HEK293 (cell line): ENCODE results near the gene NCKAP5.

ENCODE experiments used
- CTCF ChIA-PET: fragments of 350-600 bp; formaldehyde crosslinking; extraction: SDS; loops from one replicate; lab custom pipeline; 2021; ENCODE audit warnings: antibody characterized with exemption; lab: Yijun Ruan, JAX
- POLR2A ChIA-PET: fragments of 300-600 bp; formaldehyde crosslinking; extraction: SDS; loops from one replicate; lab custom pipeline; 2020; ENCODE audit warnings: antibody characterized with exemption, inconsistent platforms; lab: Yijun Ruan, JAX
- H3K27ac ChIP-seq: fragments of 200-500 bp; sonication (Bioruptor generic); 2 replicates; pipeline ENCODE4 v1.5.1; 2014; ENCODE audit warnings: low read depth, low read length, control low read depth, inconsistent platforms; ENCODE audit errors: extremely low read depth
- H3K36me3 ChIP-seq, 2 experiments: fragments of 200-500 bp in 1 of 2; sonication (Bioruptor generic) in 1 of 2; 1 replicate in 1 of 2; 2 replicates in 1 of 2; pipeline ENCODE4 v1.5.1; 2014 to 2017; ENCODE audit warnings: inconsistent platforms in 2 of 2, low read length in 2 of 2; ENCODE audit not compliant: control insufficient read depth in 2 of 2, insufficient read depth in 1 of 2
- H3K4me1 ChIP-seq: fragments of 200-500 bp; sonication (Bioruptor generic); 2 replicates; pipeline ENCODE4 v1.5.1; 2014; ENCODE audit warnings: mild to moderate bottlenecking, low read length, inconsistent platforms; ENCODE audit not compliant: control insufficient read depth, insufficient read depth
- H3K4me3 ChIP-seq: 2 replicates; pipeline ENCODE4 v1.5.1; 2011; ENCODE audit warnings: low read depth, mild to moderate bottlenecking, control low read depth, low read length, moderate library complexity
- H3K9me3 ChIP-seq: fragments of 200-500 bp; sonication (Bioruptor generic); 2 replicates; pipeline ENCODE4 v1.5.1; 2014; ENCODE audit warnings: low read depth, low read length, inconsistent platforms; ENCODE audit not compliant: control insufficient read depth, insufficient read depth
- GLI2 ChIP-seq: fragments of 450-650 bp; formaldehyde crosslinking; IDR thresholded peaks from 2 replicates; pipeline ENCODE4; 2017; ENCODE audit warnings: missing biosample characterization, missing genetic modification characterization, low read depth, borderline replicate concordance
- RBAK ChIP-seq: fragments of 450-650 bp; formaldehyde crosslinking; IDR thresholded peaks from 2 replicates; pipeline ENCODE4 v1.5.1; 2016; ENCODE audit warnings: missing biosample characterization, missing genetic modification characterization
- TRIM28 ChIP-seq: IDR thresholded peaks from 2 replicates; pipeline ENCODE4 v1.6.1; 2011; ENCODE audit warnings: low read length, control low read depth, borderline replicate concordance
- WT1 ChIP-seq: fragments of 450-650 bp; formaldehyde crosslinking; IDR thresholded peaks from 2 replicates; pipeline ENCODE4 v1.5.1; 2016; ENCODE audit warnings: missing biosample characterization, missing genetic modification characterization
- YY2 ChIP-seq: fragments of 450-650 bp; formaldehyde crosslinking; IDR thresholded peaks from 2 replicates; pipeline ENCODE4 v1.5.1; 2016; ENCODE audit warnings: missing biosample characterization, missing genetic modification characterization
- ZBTB21 ChIP-seq: fragments of 450-650 bp; formaldehyde crosslinking; IDR thresholded peaks from 2 replicates; pipeline ENCODE4 v1.5.1; 2017; ENCODE audit warnings: missing biosample characterization, missing genetic modification characterization
- ZBTB48 ChIP-seq: fragments of 450-650 bp; formaldehyde crosslinking; IDR thresholded peaks from 2 replicates; pipeline ENCODE4 v1.5.1; 2016; ENCODE audit warnings: missing biosample characterization, missing genetic modification characterization
- ZNF112 ChIP-seq: fragments of 450-650 bp; formaldehyde crosslinking; IDR thresholded peaks from 2 replicates; pipeline ENCODE4 v1.5.0; 2017; ENCODE audit warnings: missing biosample characterization, missing genetic modification characterization
- ZNF132 ChIP-seq: fragments of 450-650 bp; formaldehyde crosslinking; IDR thresholded peaks from 2 replicates; pipeline ENCODE4 v1.5.1; 2017; ENCODE audit warnings: missing biosample characterization, missing genetic modification characterization, borderline replicate concordance
- ZNF16 ChIP-seq: fragments of 450-650 bp; formaldehyde crosslinking; IDR thresholded peaks from 2 replicates; pipeline ENCODE4 v1.5.1; 2016; ENCODE audit warnings: low read depth, missing biosample characterization, missing genetic modification characterization
- ZNF211 ChIP-seq: fragments of 450-650 bp; formaldehyde crosslinking; IDR thresholded peaks from 2 replicates; pipeline ENCODE4 v1.5.1; 2016; ENCODE audit warnings: low read depth, missing biosample characterization, missing genetic modification characterization
- ZNF23 ChIP-seq: fragments of 450-650 bp; formaldehyde crosslinking; IDR thresholded peaks from 2 replicates; pipeline ENCODE4 v1.5.1; 2016; ENCODE audit warnings: missing biosample characterization, missing genetic modification characterization, borderline replicate concordance
- ZNF239 ChIP-seq: fragments of 450-650 bp; formaldehyde crosslinking; IDR thresholded peaks from 2 replicates; pipeline ENCODE4 v1.5.1; 2016; ENCODE audit warnings: missing biosample characterization, missing genetic modification characterization
- ZNF423 ChIP-seq: fragments of 450-650 bp; formaldehyde crosslinking; IDR thresholded peaks from 2 replicates; pipeline ENCODE4 v1.5.1; 2016; ENCODE audit warnings: missing biosample characterization, missing genetic modification characterization
- ZNF426 ChIP-seq: fragments of 450-650 bp; formaldehyde crosslinking; IDR thresholded peaks from 2 replicates; pipeline ENCODE4 v1.5.1; 2017; ENCODE audit warnings: missing biosample characterization, missing genetic modification characterization, mild to moderate bottlenecking, inconsistent platforms, moderate library complexity
- ZNF600 ChIP-seq: fragments of 450-650 bp; formaldehyde crosslinking; IDR thresholded peaks from 2 replicates; pipeline ENCODE4 v1.5.1; 2016; ENCODE audit warnings: missing biosample characterization, missing genetic modification characterization
- ZNF670 ChIP-seq: fragments of 450-650 bp; formaldehyde crosslinking; IDR thresholded peaks from 2 replicates; pipeline ENCODE4 v1.5.1; 2016; ENCODE audit warnings: missing biosample characterization, missing genetic modification characterization, low read depth
- ZSCAN23 ChIP-seq: fragments of 450-650 bp; formaldehyde crosslinking; IDR thresholded peaks from 2 replicates; pipeline ENCODE4 v1.5.1; 2016; ENCODE audit warnings: missing biosample characterization, missing genetic modification characterization
- TF ChIP-seq, protein P1 (sequence below): fragments of 450-650 bp; formaldehyde crosslinking; IDR thresholded peaks from 2 replicates; pipeline ENCODE4 v1.5.1; 2016; ENCODE audit warnings: missing biosample characterization, missing genetic modification characterization
- TF ChIP-seq, protein P2 (sequence below): fragments of 450-650 bp; formaldehyde crosslinking; IDR thresholded peaks from 2 replicates; pipeline ENCODE4 v1.5.1; 2016; ENCODE audit warnings: missing biosample characterization, missing genetic modification characterization
- TF ChIP-seq, protein P3 (sequence below): fragments of 450-650 bp; formaldehyde crosslinking; IDR thresholded peaks from 2 replicates; pipeline ENCODE4 v1.5.1; 2016; ENCODE audit warnings: missing biosample characterization, missing genetic modification characterization
- TF ChIP-seq, protein P4 (sequence below): fragments of 450-650 bp; formaldehyde crosslinking; IDR thresholded peaks from 2 replicates; pipeline ENCODE4 v1.5.1; 2017; ENCODE audit warnings: missing biosample characterization, missing genetic modification characterization
- TF ChIP-seq, protein P5 (sequence below): fragments of 450-650 bp; formaldehyde crosslinking; IDR thresholded peaks from 2 replicates; pipeline ENCODE4 v1.5.1; 2016; ENCODE audit warnings: missing biosample characterization, missing genetic modification characterization
- TF ChIP-seq, protein P6 (sequence below): fragments of 450-650 bp; formaldehyde crosslinking; IDR thresholded peaks from 2 replicates; pipeline ENCODE4 v1.5.1; 2016; ENCODE audit warnings: missing biosample characterization, missing genetic modification characterization
- TF ChIP-seq, protein P7 (sequence below): fragments of 450-650 bp; IDR thresholded peaks from 2 replicates; pipeline ENCODE4 v1.5.1; 2018; ENCODE audit warnings: missing biosample characterization, mild to moderate bottlenecking, missing genetic modification characterization

The NCKAP5 gene

DNA sequence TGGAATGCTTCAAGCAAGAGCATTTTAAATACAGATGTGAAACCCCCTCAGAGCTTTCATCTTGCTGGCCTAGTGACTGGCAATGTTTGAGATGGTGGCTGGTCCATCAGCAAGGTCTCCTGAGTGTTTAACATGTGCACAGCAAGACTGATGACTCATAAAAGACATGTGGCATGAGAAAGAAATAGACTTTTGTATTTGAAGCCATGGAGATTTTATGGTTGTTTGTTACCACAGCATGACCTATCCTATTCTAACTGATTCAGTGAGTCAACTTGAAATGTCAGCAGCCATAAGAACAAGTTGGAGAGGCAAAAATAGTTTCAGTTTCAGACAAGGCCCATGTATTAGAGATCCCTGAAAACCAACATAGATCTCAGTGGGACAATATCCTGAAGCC is 743.5 kb downstream of the NCKAP5 start (continued):
- TF ChIP-seq, protein P1, sequence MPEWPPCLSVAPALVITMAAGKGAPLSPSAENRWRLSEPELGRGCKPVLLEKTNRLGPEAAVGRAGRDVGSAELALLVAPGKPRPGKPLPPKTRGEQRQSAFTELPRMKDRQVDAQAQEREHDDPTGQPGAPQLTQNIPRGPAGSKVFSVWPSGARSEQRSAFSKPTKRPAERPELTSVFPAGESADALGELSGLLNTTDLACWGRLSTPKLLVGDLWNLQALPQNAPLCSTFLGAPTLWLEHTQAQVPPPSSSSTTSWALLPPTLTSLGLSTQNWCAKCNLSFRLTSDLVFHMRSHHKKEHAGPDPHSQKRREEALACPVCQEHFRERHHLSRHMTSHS (tag by site-specific recombination) = no peak
- TF ChIP-seq, protein P2, sequence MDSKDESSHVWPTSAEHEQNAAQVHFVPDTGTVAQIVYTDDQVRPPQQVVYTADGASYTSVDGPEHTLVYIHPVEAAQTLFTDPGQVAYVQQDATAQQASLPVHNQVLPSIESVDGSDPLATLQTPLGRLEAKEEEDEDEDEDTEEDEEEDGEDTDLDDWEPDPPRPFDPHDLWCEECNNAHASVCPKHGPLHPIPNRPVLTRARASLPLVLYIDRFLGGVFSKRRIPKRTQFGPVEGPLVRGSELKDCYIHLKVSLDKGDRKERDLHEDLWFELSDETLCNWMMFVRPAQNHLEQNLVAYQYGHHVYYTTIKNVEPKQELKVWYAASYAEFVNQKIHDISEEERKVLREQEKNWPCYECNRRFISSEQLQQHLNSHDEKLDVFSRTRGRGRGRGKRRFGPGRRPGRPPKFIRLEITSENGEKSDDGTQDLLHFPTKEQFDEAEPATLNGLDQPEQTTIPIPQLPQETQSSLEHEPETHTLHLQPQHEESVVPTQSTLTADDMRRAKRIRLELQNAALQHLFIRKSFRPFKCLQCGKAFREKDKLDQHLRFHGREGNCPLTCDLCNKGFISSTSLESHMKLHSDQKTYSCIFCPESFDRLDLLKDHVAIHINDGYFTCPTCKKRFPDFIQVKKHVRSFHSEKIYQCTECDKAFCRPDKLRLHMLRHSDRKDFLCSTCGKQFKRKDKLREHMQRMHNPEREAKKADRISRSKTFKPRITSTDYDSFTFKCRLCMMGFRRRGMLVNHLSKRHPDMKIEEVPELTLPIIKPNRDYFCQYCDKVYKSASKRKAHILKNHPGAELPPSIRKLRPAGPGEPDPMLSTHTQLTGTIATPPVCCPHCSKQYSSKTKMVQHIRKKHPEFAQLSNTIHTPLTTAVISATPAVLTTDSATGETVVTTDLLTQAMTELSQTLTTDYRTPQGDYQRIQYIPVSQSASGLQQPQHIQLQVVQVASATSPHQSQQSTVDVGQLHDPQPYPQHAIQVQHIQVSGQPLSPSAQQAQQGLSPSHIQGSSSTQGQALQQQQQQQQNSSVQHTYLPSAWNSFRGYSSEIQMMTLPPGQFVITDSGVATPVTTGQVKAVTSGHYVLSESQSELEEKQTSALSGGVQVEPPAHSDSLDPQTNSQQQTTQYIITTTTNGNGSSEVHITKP (tag by site-specific recombination) = no peak
- TF ChIP-seq ZSCAN23 (tag by site-specific recombination) (no peak), WT1 (no peak), ZNF112 (no peak), ZNF426 (no peak), ZBTB21 (no peak)
- TF ChIP-seq, protein P3, sequence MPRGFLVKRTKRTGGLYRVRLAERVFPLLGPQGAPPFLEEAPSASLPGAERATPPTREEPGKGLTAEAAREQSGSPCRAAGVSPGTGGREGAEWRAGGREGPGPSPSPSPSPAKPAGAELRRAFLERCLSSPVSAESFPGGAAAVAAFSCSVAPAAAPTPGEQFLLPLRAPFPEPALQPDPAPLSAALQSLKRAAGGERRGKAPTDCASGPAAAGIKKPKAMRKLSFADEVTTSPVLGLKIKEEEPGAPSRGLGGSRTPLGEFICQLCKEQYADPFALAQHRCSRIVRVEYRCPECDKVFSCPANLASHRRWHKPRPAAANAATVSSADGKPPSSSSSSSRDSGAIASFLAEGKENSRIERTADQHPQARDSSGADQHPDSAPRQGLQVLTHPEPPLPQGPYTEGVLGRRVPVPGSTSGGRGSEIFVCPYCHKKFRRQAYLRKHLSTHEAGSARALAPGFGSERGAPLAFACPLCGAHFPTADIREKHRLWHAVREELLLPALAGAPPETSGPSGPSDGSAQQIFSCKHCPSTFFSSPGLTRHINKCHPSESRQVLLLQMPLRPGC = no peak

DNA sequence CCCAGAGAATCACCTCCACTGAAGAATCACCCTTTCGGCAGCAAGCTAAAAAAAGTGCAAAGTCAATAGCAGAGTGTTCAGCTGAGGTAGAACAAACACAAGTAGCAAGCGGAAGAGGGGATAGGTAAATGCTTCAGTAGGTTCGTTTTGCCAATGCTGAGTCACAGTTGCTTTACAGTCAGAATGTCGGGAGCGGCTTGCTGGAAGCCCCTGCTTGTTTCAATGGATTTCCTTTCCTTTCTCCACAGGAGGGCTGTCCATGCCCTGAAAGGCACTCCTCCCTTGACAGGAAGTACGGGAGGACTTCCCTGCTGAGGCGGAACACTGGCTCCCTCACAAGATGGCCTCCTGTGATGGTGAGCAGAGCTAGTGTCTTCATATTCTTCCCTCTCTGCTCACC is 752.0 kb downstream of the NCKAP5 start:
- Histone ChIP-seq H3K9me3 (no peaks in the 10 kb centered on the region), H3K4me3 (no peak overlapping the region), H3K36me3 (no peaks in the 10 kb centered on the region), H3K27ac (no peak overlapping the region)
- ChIA-PET CTCF (interaction anchor here (1.5 kb wide), 1 partner anchor 269 kb away, joined by 3 read pairs; no protein-coding TSS in a partner anchor), POLR2A (no interaction called here)
- TF ChIP-seq, protein P4, sequence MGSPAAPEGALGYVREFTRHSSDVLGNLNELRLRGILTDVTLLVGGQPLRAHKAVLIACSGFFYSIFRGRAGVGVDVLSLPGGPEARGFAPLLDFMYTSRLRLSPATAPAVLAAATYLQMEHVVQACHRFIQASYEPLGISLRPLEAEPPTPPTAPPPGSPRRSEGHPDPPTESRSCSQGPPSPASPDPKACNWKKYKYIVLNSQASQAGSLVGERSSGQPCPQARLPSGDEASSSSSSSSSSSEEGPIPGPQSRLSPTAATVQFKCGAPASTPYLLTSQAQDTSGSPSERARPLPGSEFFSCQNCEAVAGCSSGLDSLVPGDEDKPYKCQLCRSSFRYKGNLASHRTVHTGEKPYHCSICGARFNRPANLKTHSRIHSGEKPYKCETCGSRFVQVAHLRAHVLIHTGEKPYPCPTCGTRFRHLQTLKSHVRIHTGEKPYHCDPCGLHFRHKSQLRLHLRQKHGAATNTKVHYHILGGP (tag by site-specific recombination) = no peak
- TF ChIP-seq ZNF600 (tag by site-specific recombination) (no peak), ZBTB48 (tag by site-specific recombination) (no peak), ZNF16 (tag by site-specific recombination) (no peak), ZNF23 (no peak), GLI2 (no peak), ZNF132 (tag by site-specific recombination) (no peak), RBAK (tag by site-specific recombination) (no peak), ZNF211 (tag by site-specific recombination) (no peak), TRIM28 (no peak), YY2 (no peak), ZNF670 (no peak), ZNF239 (tag by site-specific recombination) (no peak), ZNF423 (tag by site-specific recombination) (no peak)
- TF ChIP-seq, protein P5, sequence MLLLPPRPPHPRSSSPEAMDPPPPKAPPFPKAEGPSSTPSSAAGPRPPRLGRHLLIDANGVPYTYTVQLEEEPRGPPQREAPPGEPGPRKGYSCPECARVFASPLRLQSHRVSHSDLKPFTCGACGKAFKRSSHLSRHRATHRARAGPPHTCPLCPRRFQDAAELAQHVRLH = no peak
- TF ChIP-seq, protein P6, sequence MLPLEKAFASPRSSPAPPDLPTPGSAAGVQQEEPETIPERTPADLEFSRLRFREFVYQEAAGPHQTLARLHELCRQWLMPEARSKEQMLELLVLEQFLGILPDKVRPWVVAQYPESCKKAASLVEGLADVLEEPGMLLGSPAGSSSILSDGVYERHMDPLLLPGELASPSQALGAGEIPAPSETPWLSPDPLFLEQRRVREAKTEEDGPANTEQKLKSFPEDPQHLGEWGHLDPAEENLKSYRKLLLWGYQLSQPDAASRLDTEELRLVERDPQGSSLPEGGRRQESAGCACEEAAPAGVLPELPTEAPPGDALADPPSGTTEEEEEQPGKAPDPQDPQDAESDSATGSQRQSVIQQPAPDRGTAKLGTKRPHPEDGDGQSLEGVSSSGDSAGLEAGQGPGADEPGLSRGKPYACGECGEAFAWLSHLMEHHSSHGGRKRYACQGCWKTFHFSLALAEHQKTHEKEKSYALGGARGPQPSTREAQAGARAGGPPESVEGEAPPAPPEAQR (tag by site-specific recombination) = no peak
- TF ChIP-seq, protein P7, sequence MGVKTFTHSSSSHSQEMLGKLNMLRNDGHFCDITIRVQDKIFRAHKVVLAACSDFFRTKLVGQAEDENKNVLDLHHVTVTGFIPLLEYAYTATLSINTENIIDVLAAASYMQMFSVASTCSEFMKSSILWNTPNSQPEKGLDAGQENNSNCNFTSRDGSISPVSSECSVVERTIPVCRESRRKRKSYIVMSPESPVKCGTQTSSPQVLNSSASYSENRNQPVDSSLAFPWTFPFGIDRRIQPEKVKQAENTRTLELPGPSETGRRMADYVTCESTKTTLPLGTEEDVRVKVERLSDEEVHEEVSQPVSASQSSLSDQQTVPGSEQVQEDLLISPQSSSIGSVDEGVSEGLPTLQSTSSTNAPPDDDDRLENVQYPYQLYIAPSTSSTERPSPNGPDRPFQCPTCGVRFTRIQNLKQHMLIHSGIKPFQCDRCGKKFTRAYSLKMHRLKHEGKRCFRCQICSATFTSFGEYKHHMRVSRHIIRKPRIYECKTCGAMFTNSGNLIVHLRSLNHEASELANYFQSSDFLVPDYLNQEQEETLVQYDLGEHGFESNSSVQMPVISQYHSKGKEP (tag by site-specific recombination) = no peak
- TF ChIP-seq, all 188 proteins: peak for 0
- no peaks in the 10 kb centered on the region for H3K4me1 ChIP-seq
